CD8-positive, alpha-beta memory T cell (primary cell): ENCODE data around the gene SPNS2. TPM values are rescaled to one million over a fixed set of nuclear protein-coding genes. Genes with fewer than 3 reads are reported as not detected.

ENCODE experiments used
- CTCF ChIA-PET: fragments of 350-600 bp; sonication (Branson Sonifier 250); formaldehyde crosslinking; loops from one replicate; lab custom pipeline; 2021; ENCODE audit warnings: antibody characterized with exemption; lab: Charles Lee
- POLR2A ChIA-PET: fragments of 350-600 bp; sonication (Branson Sonifier 250); formaldehyde crosslinking; loops from one replicate; lab custom pipeline; 2021; ENCODE audit warnings: antibody characterized with exemption; lab: Charles Lee
- DNase-seq, 5 donors: peaks; one replicate each; pipeline versions ENCODE4 v3.0.0 to v3.0.0-alpha.2; 2020 to 2022; ENCODE audit warnings: mixed read lengths in 1 of 5
- H3K27ac ChIP-seq: one replicate; pipeline ENCODE4 v1.7.0; 2013; ENCODE audit warnings: low read depth, mild to moderate bottlenecking, low read length, moderate library complexity
- H3K27me3 ChIP-seq: 2 replicates; pipeline ENCODE4 v1.7.0; 2013; ENCODE audit warnings: low read length, mild to moderate bottlenecking; ENCODE audit not compliant: insufficient read depth, poor library complexity, severe bottlenecking
- H3K36me3 ChIP-seq: 2 replicates; pipeline ENCODE4 v1.7.0; 2013; ENCODE audit warnings: mild to moderate bottlenecking, low read length, moderate library complexity; ENCODE audit not compliant: insufficient read depth
- H3K4me1 ChIP-seq: 2 replicates; pipeline ENCODE4 v1.7.0; 2013; ENCODE audit warnings: mild to moderate bottlenecking, low read length, moderate library complexity; ENCODE audit not compliant: insufficient read depth
- H3K4me3 ChIP-seq: 2 replicates; pipeline ENCODE4 v1.7.0; 2013; ENCODE audit warnings: mild to moderate bottlenecking, low read length
- H3K9me3 ChIP-seq: 2 replicates; pipeline ENCODE4 v1.7.0; 2013; ENCODE audit warnings: mild to moderate bottlenecking, low read length
- H3K27ac Mint-ChIP-seq, 8 donors: one replicate each; pipeline ENCODE4 v1.8.0; 2020 to 2021; ENCODE audit warnings: mixed read lengths in 8 of 8, mild to moderate bottlenecking in 6 of 8, inconsistent platforms in 3 of 8, moderate library complexity in 3 of 8
- H3K27me3 Mint-ChIP-seq, 2 donors: one replicate each; pipeline ENCODE4 v1.8.0; 2020 to 2021; ENCODE audit warnings: mixed read lengths in 2 of 2, mild to moderate bottlenecking in 1 of 2, moderate library complexity in 1 of 2
- H3K36me3 Mint-ChIP-seq, 3 donors: one replicate each; pipeline ENCODE4 v1.8.0; 2020 to 2021; ENCODE audit warnings: mixed read lengths in 3 of 3, inconsistent platforms in 1 of 3, mild to moderate bottlenecking in 1 of 3
- H3K4me1 Mint-ChIP-seq, 3 donors: one replicate each; pipeline ENCODE4 v1.8.0; 2020 to 2021; ENCODE audit warnings: mixed read lengths in 3 of 3, inconsistent platforms in 1 of 3, mild to moderate bottlenecking in 1 of 3
- H3K4me3 Mint-ChIP-seq, 7 donors: one replicate each; pipeline ENCODE4 v1.8.0; 2020 to 2021; ENCODE audit warnings: mixed read lengths in 7 of 7, mild to moderate bottlenecking in 6 of 7, moderate library complexity in 4 of 7, inconsistent platforms in 2 of 7
- H3K9me3 Mint-ChIP-seq, 5 donors: one replicate each; pipeline ENCODE4 v1.8.0; 2020 to 2022; ENCODE audit warnings: mixed read lengths in 5 of 5, mild to moderate bottlenecking in 3 of 5, moderate library complexity in 2 of 5, inconsistent platforms in 1 of 5
- polyA plus RNA-seq: library from polyadenylated mRNA; unstranded; fragments of 300-500 nt; fragmentation: Illumina TruSeq; gene quantifications from one replicate; pipeline ENCODE4 v1.2.3, GENCODE V29; 2021
- total RNA-seq, 2 experiments: library from RNA; stranded (reverse); gene quantifications; one replicate each; pipeline ENCODE4 v1.2.3, GENCODE V29; 2021

The SPNS2 gene, protein sequence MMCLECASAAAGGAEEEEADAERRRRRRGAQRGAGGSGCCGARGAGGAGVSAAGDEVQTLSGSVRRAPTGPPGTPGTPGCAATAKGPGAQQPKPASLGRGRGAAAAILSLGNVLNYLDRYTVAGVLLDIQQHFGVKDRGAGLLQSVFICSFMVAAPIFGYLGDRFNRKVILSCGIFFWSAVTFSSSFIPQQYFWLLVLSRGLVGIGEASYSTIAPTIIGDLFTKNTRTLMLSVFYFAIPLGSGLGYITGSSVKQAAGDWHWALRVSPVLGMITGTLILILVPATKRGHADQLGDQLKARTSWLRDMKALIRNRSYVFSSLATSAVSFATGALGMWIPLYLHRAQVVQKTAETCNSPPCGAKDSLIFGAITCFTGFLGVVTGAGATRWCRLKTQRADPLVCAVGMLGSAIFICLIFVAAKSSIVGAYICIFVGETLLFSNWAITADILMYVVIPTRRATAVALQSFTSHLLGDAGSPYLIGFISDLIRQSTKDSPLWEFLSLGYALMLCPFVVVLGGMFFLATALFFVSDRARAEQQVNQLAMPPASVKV
- total RNA-seq (under 1 TPM; 0.49 to 0.50 TPM), polyA plus RNA-seq (0.10 TPM)

DNA sequence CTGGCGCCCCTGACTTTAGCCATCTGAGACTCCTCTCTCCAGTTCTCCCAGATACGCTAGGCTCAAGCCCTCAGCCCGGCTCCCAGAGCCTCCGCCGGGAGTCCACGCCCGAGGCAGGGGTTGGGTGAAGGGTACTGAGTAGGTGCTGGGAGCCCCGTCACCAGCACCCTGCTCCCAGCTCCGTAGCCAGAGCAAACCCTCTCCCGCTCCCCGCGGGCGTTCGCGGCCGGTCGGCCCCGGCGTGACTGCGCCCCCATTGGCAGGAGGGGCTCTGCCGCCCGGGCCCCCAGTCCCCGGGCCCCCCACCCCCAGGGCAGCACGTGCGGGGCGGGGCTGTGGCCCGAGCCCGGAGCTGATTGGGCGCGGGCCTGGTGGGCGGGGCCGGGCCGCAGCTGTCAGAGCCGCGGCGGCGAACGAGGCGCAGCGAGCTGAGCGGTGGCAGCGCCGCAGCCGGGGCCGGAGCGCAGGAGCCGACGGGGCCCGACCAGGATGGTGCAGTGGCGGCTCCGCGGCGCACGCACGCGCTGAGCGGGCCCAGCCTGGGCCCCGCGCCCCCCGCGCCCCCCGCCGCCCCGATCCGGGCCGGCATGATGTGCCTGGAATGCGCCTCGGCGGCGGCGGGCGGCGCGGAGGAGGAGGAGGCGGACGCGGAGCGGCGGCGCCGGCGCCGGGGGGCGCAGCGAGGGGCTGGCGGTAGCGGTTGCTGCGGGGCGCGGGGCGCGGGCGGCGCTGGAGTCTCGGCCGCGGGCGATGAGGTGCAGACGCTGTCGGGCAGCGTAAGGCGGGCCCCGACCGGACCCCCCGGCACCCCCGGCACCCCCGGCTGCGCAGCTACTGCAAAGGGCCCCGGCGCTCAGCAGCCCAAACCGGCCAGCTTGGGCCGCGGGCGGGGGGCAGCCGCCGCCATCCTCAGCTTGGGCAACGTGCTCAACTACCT is at the start of gene SPNS2:
Gene SPNS2 (plus strand): TSS at position 421 of the 937 bp plus-strand sequence. CDS start 167 bp downstream, at position 588.
- Mint-ChIP-seq H3K4me3 (peak within 1 kb of the TSS; percentile 75 to 89 (median 84)), H3K27me3 (peaks cover 9% of the 10 kb centered on the region in 2 donors), H3K36me3 (no peaks in the 10 kb centered on the region), H3K27ac (peak within 1 kb of the TSS in 3 of 8 donors; percentile 42 to 69 (median 61)), H3K9me3 (no peaks in the 10 kb centered on the region), H3K4me1 (peaks cover 12 to 36% (median 23%) of the 10 kb centered on the region in 3 donors)
- no peaks in the 10 kb centered on the region for H3K9me3 ChIP-seq
- CTCF ChIA-PET = interaction anchor here (0.5 to 2.9 kb wide), 7 partner anchors 9 to 88 kb away, joined by 3 to 11 read pairs (median 4); no protein-coding TSS in a partner anchor
- H3K27me3 ChIP-seq = peaks cover 17% of the 10 kb centered on the region
- peaks cover 21% of the 10 kb centered on the region for H3K4me1 ChIP-seq
- POLR2A ChIA-PET = interaction anchor here (0.6 to 2.4 kb wide), 4 partner anchors 11 to 66 kb away, joined by 4 to 11 read pairs (median 7); no protein-coding TSS in a partner anchor
- no peaks in the 10 kb centered on the region for H3K36me3 ChIP-seq
- peak within 1 kb of the TSS; percentile 47 for H3K4me3 ChIP-seq
- peak; percentile 39 to 74 (median 64) for DNase-seq
- no peak within 1 kb of the TSS for H3K27ac ChIP-seq

DNA sequence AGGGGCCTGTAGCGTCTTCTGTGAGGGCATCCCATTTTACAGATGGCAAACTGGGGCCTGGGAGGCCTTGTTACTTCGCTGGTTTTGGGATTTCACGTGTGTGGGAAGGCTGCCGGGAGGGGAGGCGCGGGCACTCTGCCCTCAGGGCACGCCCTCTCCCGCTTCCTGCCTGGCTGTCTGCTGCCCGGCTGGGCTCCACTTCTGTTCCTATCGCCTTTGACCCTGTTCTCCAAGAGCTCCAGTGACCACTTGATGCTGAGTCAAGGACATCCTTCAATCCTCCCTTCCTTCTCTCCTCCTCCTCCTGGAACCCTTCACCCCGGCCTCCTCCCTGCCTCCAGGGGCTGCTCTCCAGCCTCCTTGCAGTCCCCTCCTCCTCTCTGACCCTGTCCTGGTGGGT is 48.9 kb upstream of the SPNS2 start:
- DNase-seq = no peak

DNA sequence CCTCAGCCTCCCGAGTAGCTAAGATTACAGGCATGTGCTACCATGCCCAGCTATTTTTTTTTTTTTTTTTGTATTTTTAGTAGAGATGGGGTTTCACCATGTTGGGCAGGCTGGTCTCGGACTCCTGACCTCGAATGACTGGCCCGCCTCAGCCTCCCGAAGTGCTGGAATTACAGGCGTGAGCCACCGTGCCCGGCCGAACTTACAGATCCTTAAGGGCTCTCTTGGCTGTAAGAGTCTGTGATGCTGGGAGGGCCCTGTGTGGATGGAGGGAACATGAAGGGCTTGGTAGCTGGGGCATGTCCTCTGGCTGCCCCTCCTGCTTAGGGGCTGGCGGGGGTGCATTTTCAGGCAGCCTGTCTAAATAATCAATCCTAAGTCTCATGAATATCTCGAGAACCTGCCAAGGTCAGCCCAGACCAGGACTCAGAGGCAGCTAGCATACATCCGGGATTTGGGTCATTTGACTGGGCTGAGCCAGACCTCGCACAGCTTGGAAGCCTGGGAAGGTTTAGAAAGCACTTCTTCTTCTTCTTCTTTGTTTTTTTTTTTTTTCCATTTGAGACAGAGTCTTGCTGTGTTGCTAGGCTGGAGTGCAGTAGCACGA is 47.9 kb upstream of the SPNS2 start:
- Histone ChIP-seq H3K27me3 (no peaks in the 10 kb centered on the region), H3K36me3 (no peaks in the 10 kb centered on the region), H3K9me3 (no peaks in the 10 kb centered on the region), H3K27ac (no peak overlapping the region), H3K4me3 (no peak overlapping the region), H3K4me1 (no peaks in the 10 kb centered on the region)
- Mint-ChIP-seq H3K4me1 (no peaks in the 10 kb centered on the region), H3K4me3 (no peak overlapping the region), H3K27me3 (peaks cover 0 to 2% of the 10 kb centered on the region in 2 donors), H3K36me3 (peaks cover 0 to 3% (median 0%) of the 10 kb centered on the region in 3 donors), H3K27ac (no peak overlapping the region), H3K9me3 (no peaks in the 10 kb centered on the region)
- ChIA-PET POLR2A (no interaction called here), CTCF (interaction anchor here (1.1 to 1.3 kb wide), 2 partner anchors 17 to 30 kb away, joined by 3 read pairs; no protein-coding TSS in a partner anchor)
- no peak for DNase-seq

More for the DNA sequence above, 48.9 kb upstream of the SPNS2 start:
- Histone ChIP-seq H3K9me3 (no peaks in the 10 kb centered on the region), H3K4me3 (no peak overlapping the region), H3K27ac (no peak overlapping the region), H3K4me1 (no peaks in the 10 kb centered on the region), H3K27me3 (no peaks in the 10 kb centered on the region), H3K36me3 (no peaks in the 10 kb centered on the region)
- H3K36me3 Mint-ChIP-seq = peaks cover 0 to 3% (median 0%) of the 10 kb centered on the region in 3 donors
- H3K27me3 Mint-ChIP-seq = peaks cover 0 to 2% of the 10 kb centered on the region in 2 donors
- no peak overlapping the region for H3K4me3 Mint-ChIP-seq
- no peak overlapping the region for H3K27ac Mint-ChIP-seq
- H3K9me3 Mint-ChIP-seq = no peaks in the 10 kb centered on the region
- H3K4me1 Mint-ChIP-seq = no peaks in the 10 kb centered on the region
- ChIA-PET POLR2A (interaction anchor here (1.3 kb wide), 1 partner anchor 31 kb away, joined by 3 read pairs; no protein-coding TSS in a partner anchor), CTCF (no interaction called here)

DNA sequence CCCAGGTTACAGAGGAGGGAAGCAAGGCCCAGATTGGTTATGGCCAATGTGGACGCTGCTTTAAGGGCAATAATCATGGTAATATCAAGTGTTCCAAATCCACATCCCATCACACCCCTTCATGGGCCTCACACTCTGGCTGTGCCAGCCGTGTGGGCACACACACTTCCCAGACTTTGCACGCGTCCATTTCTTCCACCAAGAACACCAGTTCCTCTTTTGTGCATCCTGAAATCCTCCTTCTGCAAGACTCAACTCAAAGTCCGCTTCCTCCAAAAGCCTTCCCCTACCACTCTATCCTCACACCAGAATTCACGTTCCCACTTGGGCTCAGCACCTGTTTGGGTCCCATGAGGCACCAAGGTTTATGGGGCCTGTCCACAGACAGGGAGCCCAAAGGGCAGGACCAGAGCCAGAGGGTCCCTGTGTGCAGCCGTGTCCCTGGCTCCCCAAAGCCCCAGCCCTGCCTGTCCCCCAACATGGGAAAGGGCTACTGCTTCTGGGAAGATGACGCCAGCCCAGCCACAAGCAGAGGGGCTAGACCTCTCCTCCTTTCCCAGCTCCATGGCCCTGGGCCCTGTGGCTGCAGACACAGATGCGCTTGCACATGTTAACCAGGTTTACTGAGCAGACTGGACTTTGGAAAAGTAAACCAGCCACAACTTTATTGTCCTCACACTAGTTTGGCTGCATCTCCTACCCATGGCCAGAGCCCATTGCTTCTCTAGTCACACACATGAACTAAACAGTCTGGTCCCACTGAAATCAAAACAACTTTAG is 44.7 kb upstream of the SPNS2 start:
- no peak overlapping the region for H3K4me3 Mint-ChIP-seq
- Histone ChIP-seq H3K4me3 (no peak overlapping the region), H3K9me3 (no peaks in the 10 kb centered on the region), H3K27ac (no peak overlapping the region), H3K36me3 (no peaks in the 10 kb centered on the region), H3K4me1 (no peaks in the 10 kb centered on the region), H3K27me3 (no peaks in the 10 kb centered on the region)
- H3K4me1 Mint-ChIP-seq = no peaks in the 10 kb centered on the region
- ChIA-PET CTCF (no interaction called here), POLR2A (interaction anchor here (0.6 kb wide), 1 partner anchor 22 kb away, joined by 4 read pairs; no protein-coding TSS in a partner anchor)
- H3K27me3 Mint-ChIP-seq = peaks cover 0 to 2% of the 10 kb centered on the region in 2 donors
- no peaks in the 10 kb centered on the region for H3K9me3 Mint-ChIP-seq
- no peak for DNase-seq
- no peak overlapping the region for H3K27ac Mint-ChIP-seq
- H3K36me3 Mint-ChIP-seq = peaks cover 0 to 3% (median 0%) of the 10 kb centered on the region in 3 donors

DNA sequence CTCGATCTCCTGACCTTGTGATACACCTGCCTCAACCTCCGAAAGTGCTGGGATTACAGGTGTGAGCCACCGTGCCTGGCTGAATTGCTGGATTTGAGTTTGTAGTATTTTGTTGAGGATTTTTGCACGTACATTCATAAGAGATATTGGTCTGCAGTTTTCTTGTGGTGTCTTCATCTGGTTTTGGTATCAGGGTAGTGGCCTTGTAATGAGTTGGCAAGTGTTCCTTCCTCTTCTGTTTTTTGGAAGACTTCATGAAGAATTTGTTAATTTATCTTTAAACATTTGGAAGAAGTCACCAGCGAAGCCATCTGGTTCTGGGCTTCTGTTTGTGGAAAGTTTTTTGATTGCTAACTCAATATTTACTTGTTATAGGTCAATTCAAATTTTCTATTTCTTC is 38.0 kb upstream of the SPNS2 start:
- POLR2A ChIA-PET = no interaction called here
- peaks cover 8 to 19% (median 11%) of the 10 kb centered on the region in 5 donors for H3K9me3 Mint-ChIP-seq
- CTCF ChIA-PET = no interaction called here

DNA sequence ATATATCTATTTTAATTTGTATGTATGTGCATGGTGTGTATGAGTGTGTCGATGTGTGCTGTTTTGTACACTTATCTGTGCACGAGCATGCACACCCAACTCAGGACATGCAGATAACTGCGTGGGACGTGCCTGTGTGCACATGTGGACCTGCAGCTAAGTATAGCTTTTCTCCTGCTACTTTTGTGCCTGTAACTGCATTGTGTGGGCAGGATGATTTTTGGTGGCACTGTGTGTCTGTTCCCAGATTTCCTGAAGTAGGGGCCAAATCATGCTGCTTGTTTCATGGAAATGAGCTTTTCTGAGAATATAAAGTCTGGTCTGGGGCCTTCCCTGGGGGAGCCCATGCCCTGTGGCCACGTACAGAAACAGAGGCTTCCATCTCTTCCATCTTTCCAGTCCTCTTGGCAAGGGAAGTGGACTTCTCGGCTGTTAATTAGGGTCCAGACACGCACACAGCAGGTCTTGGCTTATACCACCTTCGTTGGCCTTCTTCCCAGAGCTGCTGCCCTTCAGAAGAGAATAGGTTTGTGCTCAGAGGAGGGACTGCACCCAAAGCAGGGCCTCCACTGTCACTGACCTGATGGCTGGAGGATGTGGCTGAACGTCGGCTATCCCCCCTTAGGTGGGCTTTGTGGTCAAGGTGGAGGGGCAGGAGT is 34.7 kb upstream of the SPNS2 start:
- peaks cover 8 to 19% (median 11%) of the 10 kb centered on the region in 5 donors for H3K9me3 Mint-ChIP-seq

More for the DNA sequence above, 38.0 kb upstream of the SPNS2 start:
- peak overlapping the region in 1 of 8 donors; percentile 4 for H3K27ac Mint-ChIP-seq
- Histone ChIP-seq H3K36me3 (no peaks in the 10 kb centered on the region), H3K4me3 (no peak overlapping the region), H3K27me3 (no peaks in the 10 kb centered on the region), H3K27ac (no peak overlapping the region), H3K9me3 (no peaks in the 10 kb centered on the region), H3K4me1 (no peaks in the 10 kb centered on the region)
- no peaks in the 10 kb centered on the region for H3K4me1 Mint-ChIP-seq
- H3K4me3 Mint-ChIP-seq = no peak overlapping the region
- H3K27me3 Mint-ChIP-seq = no peaks in the 10 kb centered on the region
- peaks cover 7 to 19% (median 9%) of the 10 kb centered on the region in 3 donors for H3K36me3 Mint-ChIP-seq
- DNase-seq = no peak

More for the DNA sequence above, 34.7 kb upstream of the SPNS2 start:
- no peaks in the 10 kb centered on the region for H3K9me3 ChIP-seq
- no peak overlapping the region for H3K27ac ChIP-seq
- Mint-ChIP-seq H3K27ac (no peak overlapping the region), H3K36me3 (peaks cover 7 to 19% (median 9%) of the 10 kb centered on the region in 3 donors), H3K27me3 (no peaks in the 10 kb centered on the region), H3K4me3 (no peak overlapping the region), H3K4me1 (no peaks in the 10 kb centered on the region)
- no peak for DNase-seq
- H3K4me1 ChIP-seq = no peaks in the 10 kb centered on the region
- ChIA-PET POLR2A (no interaction called here), CTCF (no interaction called here)
- H3K36me3 ChIP-seq = no peaks in the 10 kb centered on the region
- H3K27me3 ChIP-seq = no peaks in the 10 kb centered on the region
- H3K4me3 ChIP-seq = no peak overlapping the region
